ENCODE data around the gene IL17A.
"Not testable (repeated sequence)": the region's sequence is repeated elsewhere in the genome, so short reads cannot be mapped to it uniquely, and the experiment has no call there.

The IL17A gene

DNA sequence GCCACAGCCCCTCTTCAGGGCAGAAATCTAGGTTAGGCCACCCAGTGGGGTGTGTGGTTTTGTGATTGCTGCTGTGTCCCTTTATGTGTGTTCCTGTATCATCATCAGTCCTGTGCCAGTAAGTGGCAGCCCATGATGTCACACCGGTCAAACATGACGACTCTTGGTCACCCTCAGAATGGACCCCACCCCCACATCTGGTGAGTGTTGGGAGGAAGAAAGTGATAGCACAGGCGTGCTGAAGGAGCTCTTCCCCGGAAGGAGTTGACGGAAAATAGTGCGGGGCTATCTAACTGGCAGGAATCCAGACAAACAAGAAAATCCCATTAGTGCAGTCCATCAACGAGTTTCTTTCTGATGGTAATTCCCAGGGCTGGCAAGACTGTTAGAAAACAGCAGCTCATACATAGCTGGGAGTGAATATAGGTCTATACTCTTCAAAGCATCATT, 33.4 kb upstream of the IL17A start:
- Mint-ChIP-seq H3K4me3 (no peak overlapping the region), H3K36me3 (ENCODE audit: insufficient read depth) (no peaks in the 10 kb centered on the region), H3K27me3 (peaks cover 87% of the 10 kb centered on the region), H3K27ac (ENCODE audit: low read depth) (no peak overlapping the region), H3K9me3 (no peaks in the 10 kb centered on the region), H3K4me1 (peaks cover 12% of the 10 kb centered on the region)
- ATAC-seq (replicated peaks; ENCODE audit: extremely low read depth, poor library complexity, severe bottlenecking) (no peak), DNase-seq (ENCODE audit: low spot score in 2 of 2) (no peak)

DNA sequence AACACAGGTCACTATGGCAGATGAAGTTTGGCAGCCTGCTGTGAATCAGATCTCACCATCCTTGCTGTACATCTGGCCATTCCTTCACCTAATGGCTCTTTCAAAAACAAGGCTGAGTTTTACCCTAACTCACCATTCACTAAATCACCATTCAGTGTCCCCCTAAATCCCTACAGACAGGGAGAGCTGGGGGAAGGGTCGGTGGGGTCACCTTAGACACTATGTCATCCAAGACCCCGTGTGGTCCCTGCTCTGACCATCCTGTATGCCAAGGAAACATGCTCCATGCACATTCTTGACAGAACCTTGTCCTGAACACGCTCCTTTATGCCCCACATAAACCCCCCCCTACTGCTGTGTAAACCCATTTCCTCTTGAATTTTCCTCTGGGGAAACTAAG, 31.8 kb upstream of the IL17A start:
- ATAC-seq (replicated peaks; ENCODE audit: extremely low read depth, poor library complexity, severe bottlenecking) = no peak
- no peaks in the 10 kb centered on the region for H3K9me3 Mint-ChIP-seq
- no peak overlapping the region for H3K4me3 Mint-ChIP-seq
- peaks cover 92% of the 10 kb centered on the region for H3K27me3 Mint-ChIP-seq
- no peaks in the 10 kb centered on the region for H3K36me3 Mint-ChIP-seq (ENCODE audit: insufficient read depth)
- H3K4me1 Mint-ChIP-seq = peaks cover 12% of the 10 kb centered on the region
- no peak for DNase-seq (ENCODE audit: low spot score in 2 of 2)
- no peak overlapping the region for H3K27ac Mint-ChIP-seq (ENCODE audit: low read depth)

DNA sequence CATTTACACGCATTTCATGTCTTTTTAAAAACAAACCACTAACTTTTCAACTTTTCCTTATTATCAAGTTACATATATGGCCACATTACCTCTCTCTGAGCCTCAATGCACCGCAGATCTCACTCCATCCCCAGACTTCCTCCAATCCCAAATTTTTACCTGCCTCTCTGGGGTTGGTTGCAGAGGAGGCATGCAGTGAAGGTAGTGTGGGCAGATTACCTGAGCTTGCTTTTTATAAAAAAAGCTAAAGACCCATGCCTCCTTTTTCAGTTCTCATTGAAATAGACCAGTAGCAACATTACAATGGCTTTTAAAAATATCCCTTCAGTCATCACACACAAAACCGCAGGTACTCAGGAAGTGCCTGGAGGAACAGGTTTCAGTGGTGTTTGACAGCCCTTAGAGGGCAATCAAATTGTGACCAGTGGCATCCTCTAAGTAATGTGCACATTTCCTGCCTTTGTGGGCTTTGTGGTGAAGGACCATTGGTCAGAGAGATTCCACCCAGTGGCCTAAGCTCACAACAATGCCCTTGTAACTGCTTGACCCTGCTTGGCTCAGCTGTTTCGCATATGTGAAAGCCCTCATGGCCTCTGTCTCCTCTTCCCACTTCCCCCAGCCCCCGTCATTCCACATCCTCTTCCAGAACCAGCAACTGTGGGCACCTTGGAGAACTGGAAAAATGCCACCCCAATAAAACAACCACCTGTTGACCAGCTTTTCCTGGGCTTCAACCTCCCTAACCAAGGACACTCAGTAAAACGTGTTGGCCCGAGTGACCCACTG, 30.2 kb upstream of the IL17A start:
- ATAC-seq (replicated peaks; ENCODE audit: extremely low read depth, poor library complexity, severe bottlenecking) (no peak), DNase-seq (ENCODE audit: low spot score in 2 of 2) (no peak)
- Mint-ChIP-seq H3K9me3 (no peaks in the 10 kb centered on the region), H3K36me3 (ENCODE audit: insufficient read depth) (no peaks in the 10 kb centered on the region), H3K4me3 (no peak overlapping the region), H3K4me1 (peaks cover 12% of the 10 kb centered on the region), H3K27me3 (peaks cover 86% of the 10 kb centered on the region), H3K27ac (ENCODE audit: low read depth) (no peak overlapping the region)

DNA sequence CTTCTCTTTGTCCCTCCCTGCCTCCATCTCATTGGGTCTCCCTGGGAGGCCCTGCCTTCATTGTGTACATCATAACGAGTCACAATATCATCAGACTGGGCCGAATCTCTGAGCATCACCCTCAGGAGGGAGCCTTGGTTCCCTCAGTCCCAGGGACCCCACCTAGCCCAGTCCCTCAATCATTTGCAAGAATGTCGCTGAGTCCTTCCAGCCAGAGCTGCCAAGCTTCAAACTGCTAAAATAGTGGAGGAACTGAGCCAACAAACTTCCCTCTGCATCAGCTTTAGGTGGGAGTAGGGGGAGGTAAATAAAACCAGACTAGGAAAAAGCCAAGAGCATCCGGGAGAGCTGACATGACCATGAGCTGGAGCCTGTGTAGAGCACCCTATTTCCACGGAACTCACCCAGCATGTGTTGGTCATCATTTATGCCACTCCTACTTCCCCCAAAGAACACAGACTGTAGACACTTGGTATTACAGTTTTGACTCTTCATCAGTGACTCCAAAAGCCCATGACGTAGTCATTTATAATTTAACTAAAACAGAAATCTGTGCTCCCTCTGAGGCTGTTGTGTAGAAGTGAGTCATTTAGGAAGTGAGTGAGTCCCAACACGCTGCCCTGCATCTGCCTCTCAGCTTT, 28.8 kb upstream of the IL17A start:
- DNase-seq (ENCODE audit: low spot score in 2 of 2) = no peak
- no peak overlapping the region for H3K27ac Mint-ChIP-seq (ENCODE audit: low read depth)
- no peak overlapping the region for H3K4me3 Mint-ChIP-seq
- H3K9me3 Mint-ChIP-seq = no peaks in the 10 kb centered on the region
- H3K27me3 Mint-ChIP-seq = peaks cover 84% of the 10 kb centered on the region
- H3K4me1 Mint-ChIP-seq = peaks cover 12% of the 10 kb centered on the region
- ATAC-seq (replicated peaks; ENCODE audit: extremely low read depth, poor library complexity, severe bottlenecking) = no peak
- H3K36me3 Mint-ChIP-seq (ENCODE audit: insufficient read depth) = no peaks in the 10 kb centered on the region

DNA sequence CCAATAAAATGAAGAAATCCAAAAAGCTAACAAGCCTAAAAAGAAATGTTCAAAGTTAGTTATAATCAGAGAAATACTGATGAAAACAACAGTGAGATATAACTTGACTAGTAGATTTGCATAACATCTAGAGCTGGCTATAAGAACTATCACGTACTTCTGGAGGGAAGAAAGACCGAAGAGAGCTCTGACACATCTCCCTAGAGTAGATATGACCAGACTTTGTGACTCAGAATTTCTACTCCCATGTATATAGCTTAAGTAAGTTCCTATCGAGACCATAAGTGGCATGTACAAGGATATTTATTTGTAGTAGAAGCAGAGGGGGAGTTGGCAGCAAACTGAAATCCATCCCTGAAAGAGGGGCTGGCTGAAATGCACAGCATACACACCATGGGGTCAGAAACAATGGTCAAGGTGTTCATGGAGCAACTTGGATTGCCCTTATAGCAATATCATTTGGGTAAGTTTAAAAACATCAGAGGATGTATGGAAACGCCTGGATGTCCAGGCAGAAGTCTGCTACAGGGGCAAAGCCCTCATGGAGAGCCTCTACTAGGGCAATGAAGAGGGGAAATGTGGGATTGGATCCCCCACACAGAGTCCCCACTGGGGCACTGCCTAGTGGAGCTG, 25.6 kb upstream of the IL17A start:
- no peak overlapping the region for H3K27ac Mint-ChIP-seq (ENCODE audit: low read depth)
- H3K4me1 Mint-ChIP-seq = peaks cover 11% of the 10 kb centered on the region

DNA sequence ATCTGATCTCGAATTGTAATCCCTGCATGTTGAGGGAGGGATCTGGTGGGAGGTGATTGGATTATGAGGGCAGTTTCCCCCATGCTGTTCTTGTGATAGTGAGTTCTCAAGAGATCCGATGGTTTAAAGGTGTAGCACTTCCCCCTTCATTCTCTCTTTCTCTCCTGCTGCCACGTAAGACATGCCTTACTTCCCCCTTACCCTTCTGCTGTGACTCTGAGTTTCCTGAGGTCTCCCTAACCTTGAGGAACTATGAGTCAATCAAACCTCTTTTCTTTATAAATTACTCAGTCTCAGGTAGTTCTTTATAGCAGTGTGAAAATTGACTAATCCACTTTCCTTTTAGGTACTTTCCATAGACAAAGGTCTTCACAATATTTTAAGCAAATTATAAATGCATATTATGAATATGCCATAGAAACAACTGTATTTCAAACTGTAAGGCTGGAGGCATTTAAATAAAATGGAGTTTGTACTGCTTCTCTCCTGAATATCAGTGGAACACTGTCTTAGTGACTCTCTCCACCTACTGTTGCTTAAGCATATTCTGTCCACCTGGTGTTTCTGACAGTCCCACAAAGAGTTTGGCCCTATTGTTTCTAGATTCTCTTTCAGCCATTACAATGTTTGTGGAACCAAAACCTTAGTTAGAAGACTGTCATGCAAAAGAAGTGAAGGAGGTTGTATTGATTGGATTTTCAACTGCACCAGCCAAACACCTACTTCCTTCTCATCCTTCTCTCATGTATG, 24.3 kb upstream of the IL17A start:
- Mint-ChIP-seq H3K27me3 (peaks cover 72% of the 10 kb centered on the region), H3K4me3 (no peak overlapping the region), H3K36me3 (ENCODE audit: insufficient read depth) (no peaks in the 10 kb centered on the region), H3K4me1 (no peaks in the 10 kb centered on the region), H3K9me3 (no peaks in the 10 kb centered on the region), H3K27ac (ENCODE audit: low read depth) (no peak overlapping the region)
- DNase-seq (ENCODE audit: low spot score in 2 of 2) (no peak), ATAC-seq (replicated peaks; ENCODE audit: extremely low read depth, poor library complexity, severe bottlenecking) (no peak)

More for the DNA sequence above, 25.6 kb upstream of the IL17A start:
- ATAC-seq (replicated peaks; ENCODE audit: extremely low read depth, poor library complexity, severe bottlenecking) (no peak), DNase-seq (ENCODE audit: low spot score in 2 of 2) (no peak)
- peaks cover 75% of the 10 kb centered on the region for H3K27me3 Mint-ChIP-seq
- H3K36me3 Mint-ChIP-seq (ENCODE audit: insufficient read depth) = no peaks in the 10 kb centered on the region
- H3K9me3 Mint-ChIP-seq = no peaks in the 10 kb centered on the region
- H3K4me3 Mint-ChIP-seq = no peak overlapping the region

DNA sequence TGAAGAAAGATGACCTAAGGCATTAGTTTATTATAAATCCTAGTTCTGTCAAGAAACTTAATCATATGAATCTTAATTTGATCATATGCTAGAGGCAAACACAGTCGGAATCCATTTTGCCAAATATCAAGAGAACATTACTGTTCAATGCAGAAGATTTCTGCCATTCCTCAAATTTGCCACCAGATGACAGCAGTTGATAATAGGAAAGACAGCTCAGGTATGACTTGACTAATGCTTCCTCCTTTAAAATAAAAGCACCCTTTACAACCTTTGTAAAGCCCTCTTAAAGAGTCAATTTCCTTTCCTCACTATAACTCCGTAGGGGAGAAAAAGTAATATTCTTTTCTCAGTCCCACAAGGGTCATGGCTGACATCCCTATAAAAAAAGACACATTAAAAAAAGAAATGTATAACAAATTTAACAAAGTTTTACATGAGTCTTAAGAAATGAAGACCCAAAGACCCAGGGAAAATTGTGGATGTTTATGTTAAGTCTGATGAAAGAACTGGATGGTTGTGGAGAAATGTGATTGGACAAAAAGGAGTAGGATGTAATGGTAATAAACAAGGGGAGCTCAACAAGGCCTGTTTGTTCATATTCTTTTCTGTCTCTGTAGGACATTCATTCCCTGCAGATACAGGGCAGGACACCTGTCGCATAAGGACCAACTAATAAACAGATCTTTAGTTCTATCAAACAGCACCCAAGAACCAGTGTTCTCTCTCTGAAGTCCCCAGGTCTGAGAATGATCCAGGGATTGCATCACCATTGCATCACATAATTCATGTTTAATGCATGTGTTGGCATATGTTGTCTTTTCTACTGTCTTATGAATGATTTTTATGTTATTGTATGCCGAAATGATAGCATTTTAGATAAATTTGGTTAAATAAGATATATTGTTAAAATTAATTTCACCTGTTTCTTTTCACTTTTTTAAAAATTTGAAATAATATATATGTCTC, 23.0 kb upstream of the IL17A start:
- no peaks in the 10 kb centered on the region for H3K9me3 Mint-ChIP-seq
- DNase-seq (ENCODE audit: low spot score in 2 of 2) (no peak), ATAC-seq (replicated peaks; ENCODE audit: extremely low read depth, poor library complexity, severe bottlenecking) (peak; percentile 58)
- H3K4me3 Mint-ChIP-seq = no peak overlapping the region
- peaks cover 72% of the 10 kb centered on the region for H3K27me3 Mint-ChIP-seq
- no peaks in the 10 kb centered on the region for H3K4me1 Mint-ChIP-seq
- H3K27ac Mint-ChIP-seq (ENCODE audit: low read depth) = no peak overlapping the region
- no peaks in the 10 kb centered on the region for H3K36me3 Mint-ChIP-seq (ENCODE audit: insufficient read depth)

DNA sequence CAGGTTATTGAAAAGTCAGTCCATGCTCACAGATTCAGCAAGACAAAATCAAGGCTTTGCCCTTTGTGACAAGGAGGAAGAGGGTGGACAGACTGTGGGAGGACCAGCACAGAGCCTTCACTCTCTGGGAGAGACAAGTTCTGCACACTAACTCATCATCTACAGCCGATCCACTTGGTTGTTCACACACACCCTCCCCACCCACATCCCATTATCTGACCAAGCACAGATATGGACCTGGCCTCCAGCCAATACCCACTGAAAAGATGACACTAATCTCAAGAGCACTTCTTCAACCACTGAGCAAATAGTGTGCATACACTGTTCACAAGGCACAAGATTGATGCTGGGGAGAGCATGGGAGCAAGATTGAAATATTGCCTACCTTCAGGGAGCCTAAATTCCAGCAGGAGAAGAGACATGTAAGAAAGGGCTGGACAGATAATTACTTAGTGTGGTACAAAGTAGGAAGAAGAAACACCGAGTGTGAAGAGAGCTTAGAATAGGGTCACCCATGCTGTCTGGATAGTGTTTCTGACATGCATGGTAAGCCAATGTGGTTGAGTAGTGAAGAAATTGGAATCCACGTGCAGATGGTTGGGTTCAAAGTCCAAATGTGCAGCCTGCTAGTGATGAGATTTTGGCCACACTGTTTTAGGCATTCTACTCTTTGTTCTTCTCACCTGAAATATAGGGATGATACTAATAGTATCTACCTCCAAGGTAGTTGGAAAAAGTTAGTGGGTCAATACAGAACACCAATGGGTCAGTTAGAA, 21.7 kb upstream of the IL17A start:
- H3K36me3 Mint-ChIP-seq (ENCODE audit: insufficient read depth) = no peaks in the 10 kb centered on the region
- DNase-seq (ENCODE audit: low spot score in 2 of 2) (no peak), ATAC-seq (replicated peaks; ENCODE audit: extremely low read depth, poor library complexity, severe bottlenecking) (no peak)
- H3K27ac Mint-ChIP-seq (ENCODE audit: low read depth) = no peak overlapping the region
- peaks cover 72% of the 10 kb centered on the region for H3K27me3 Mint-ChIP-seq
- no peaks in the 10 kb centered on the region for H3K4me1 Mint-ChIP-seq
- no peak overlapping the region for H3K4me3 Mint-ChIP-seq
- H3K9me3 Mint-ChIP-seq = no peaks in the 10 kb centered on the region

DNA sequence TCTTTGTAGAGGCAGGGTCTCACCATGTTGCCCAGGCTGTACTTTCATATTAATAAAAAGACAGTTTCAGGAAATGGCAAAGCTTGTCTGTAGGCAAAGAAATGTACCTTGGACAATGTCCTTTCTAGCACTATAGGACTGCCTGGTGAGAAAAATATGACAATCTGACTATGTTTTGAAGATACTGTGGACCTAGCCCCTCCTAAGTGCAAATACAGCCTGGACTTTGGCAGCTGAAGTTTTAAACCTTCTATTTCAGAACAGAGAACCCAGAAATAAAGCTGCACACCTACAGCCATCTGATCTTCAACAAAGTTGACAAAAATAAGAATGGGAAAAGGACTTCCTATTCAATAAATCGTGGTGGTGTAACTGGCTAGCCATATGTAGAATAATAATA, 18.9 kb upstream of the IL17A start:
- Mint-ChIP-seq H3K27ac (ENCODE audit: low read depth) (no peak overlapping the region), H3K9me3 (no peaks in the 10 kb centered on the region), H3K4me1 (no peaks in the 10 kb centered on the region), H3K36me3 (ENCODE audit: insufficient read depth) (no peaks in the 10 kb centered on the region), H3K27me3 (peaks cover 82% of the 10 kb centered on the region), H3K4me3 (no peak overlapping the region)
- no peak for ATAC-seq (replicated peaks; ENCODE audit: extremely low read depth, poor library complexity, severe bottlenecking)
- DNase-seq (ENCODE audit: low spot score in 2 of 2) = no peak

DNA sequence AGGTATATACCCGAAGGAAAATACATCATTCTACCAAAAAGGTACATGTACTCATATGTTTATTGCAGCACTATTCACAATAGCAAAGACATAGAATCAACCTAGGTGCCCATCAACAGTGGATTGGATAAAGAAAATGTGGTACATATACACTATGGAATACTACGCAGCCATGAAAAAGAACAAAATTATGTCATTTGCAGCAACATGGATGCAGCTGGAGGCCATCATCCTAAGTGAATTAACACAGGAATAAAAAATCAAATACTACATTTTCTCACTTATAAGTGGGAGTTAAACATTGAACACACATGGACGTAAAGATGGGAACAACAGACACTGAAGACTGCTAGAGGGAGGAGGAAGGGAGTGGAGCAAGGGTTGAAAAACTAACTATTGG, 17.8 kb upstream of the IL17A start:
- H3K27ac Mint-ChIP-seq (ENCODE audit: low read depth); H3K4me3 Mint-ChIP-seq; ATAC-seq (replicated peaks; ENCODE audit: extremely low read depth, poor library complexity, severe bottlenecking); H3K36me3 Mint-ChIP-seq (ENCODE audit: insufficient read depth); H3K9me3 Mint-ChIP-seq; DNase-seq (ENCODE audit: low spot score in 2 of 2); H3K4me1 Mint-ChIP-seq: not testable (repeated sequence)
- H3K27me3 Mint-ChIP-seq = peaks cover 93% of the 10 kb centered on the region

DNA sequence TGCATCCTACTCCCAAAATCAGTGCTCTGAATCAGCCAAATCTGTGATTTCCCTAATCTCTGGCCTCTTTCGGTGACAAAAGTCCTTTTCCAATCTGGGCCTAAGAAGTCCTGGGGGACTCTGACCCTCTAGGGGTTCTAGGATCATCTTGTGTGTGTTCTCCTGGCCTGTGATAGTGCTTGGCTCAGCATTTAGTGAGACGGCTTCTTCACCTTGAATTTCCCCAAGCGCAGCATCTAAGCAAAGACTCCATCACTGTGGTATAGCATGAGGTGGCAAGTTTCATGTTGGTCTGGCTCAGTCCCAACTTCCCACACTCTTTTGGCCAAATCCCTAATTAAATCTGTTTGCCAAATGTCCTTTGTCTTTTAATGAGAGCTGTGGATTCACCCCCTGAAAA, 12.1 kb upstream of the IL17A start:
- H3K4me3 Mint-ChIP-seq = no peak overlapping the region
- ATAC-seq (replicated peaks; ENCODE audit: extremely low read depth, poor library complexity, severe bottlenecking) = no peak

More for the DNA sequence above, 12.1 kb upstream of the IL17A start:
- H3K36me3 Mint-ChIP-seq (ENCODE audit: insufficient read depth) = peaks cover 5% of the 10 kb centered on the region
- H3K4me1 Mint-ChIP-seq = peaks cover 15% of the 10 kb centered on the region
- DNase-seq (ENCODE audit: low spot score in 2 of 2) = no peak
- peaks cover 60% of the 10 kb centered on the region for H3K27me3 Mint-ChIP-seq
- H3K27ac Mint-ChIP-seq (ENCODE audit: low read depth) = no peak overlapping the region
- H3K9me3 Mint-ChIP-seq = no peaks in the 10 kb centered on the region

Measured in central memory CD8-positive, alpha-beta T cell (primary cell).